Activated T-helper 2 cell treated with anti-CD3 and anti-CD28 coated beads, Interferon-gamma antibody, Interleukin-2, Interleukin-4, amounts not matched to agents 10 μg/mL and 5 μg/mL and 100 μg/mL, durations not matched to agents 14 hours and 24 hours and 36 hours (primary cell): ENCODE data around the gene PTPRN2. TPM values are rescaled to one million over a fixed set of nuclear protein-coding genes. Genes with fewer than 3 reads are reported as not detected.

Source experiments
- DNase-seq: peaks from one replicate; pipeline ENCODE4 v3.0.0; 2021; ENCODE audit warnings: low spot score
- H3K27ac Mint-ChIP-seq: one replicate; pipeline ENCODE4 v1.8.0; 2021; ENCODE audit warnings: mixed read lengths
- H3K27me3 Mint-ChIP-seq: one replicate; pipeline ENCODE4 v1.8.0; 2021; ENCODE audit warnings: low read depth, mixed read lengths
- H3K36me3 Mint-ChIP-seq: one replicate; pipeline ENCODE4 v1.8.0; 2021; ENCODE audit warnings: low read depth, mixed read lengths
- H3K4me1 Mint-ChIP-seq: one replicate; pipeline ENCODE4 v1.8.0; 2021; ENCODE audit warnings: low read depth, mixed read lengths
- H3K4me3 Mint-ChIP-seq: one replicate; pipeline ENCODE4 v1.8.0; 2021; ENCODE audit warnings: low read depth, mild to moderate bottlenecking, moderate library complexity, mixed read lengths
- H3K9me3 Mint-ChIP-seq: one replicate; pipeline ENCODE4 v1.8.0; 2021; ENCODE audit warnings: mixed read lengths
- intact Hi-C: fragments of 100-400 bp; cut with micrococcal nuclease; formaldehyde crosslinking; loops from one replicate; pipeline ENCODE4 v1.15.1; 2023
- total RNA-seq: library from RNA; stranded (reverse); gene quantifications from 2 replicates; pipeline ENCODE4 v1.2.3, GENCODE V29; 2022

The PTPRN2 gene
- total RNA-seq, 1 donor from 2014 or later, result 1.3 TPM

- no peaks in the 10 kb centered on the region for H3K4me1 Mint-ChIP-seq
- intact Hi-C loops, result no loop called here
- no peak overlapping the region for H3K27ac Mint-ChIP-seq
- peaks cover 2% of the 10 kb centered on the region for H3K27me3 Mint-ChIP-seq
- no peak for DNase-seq
- H3K36me3 Mint-ChIP-seq, result no peaks in the 10 kb centered on the region
- H3K9me3 Mint-ChIP-seq, result no peaks in the 10 kb centered on the region
- no peak overlapping the region for H3K4me3 Mint-ChIP-seq
These were observed 624.9 kb downstream of the PTPRN2 start for GRCh38 chr7:157962458-157963306.

DNA sequence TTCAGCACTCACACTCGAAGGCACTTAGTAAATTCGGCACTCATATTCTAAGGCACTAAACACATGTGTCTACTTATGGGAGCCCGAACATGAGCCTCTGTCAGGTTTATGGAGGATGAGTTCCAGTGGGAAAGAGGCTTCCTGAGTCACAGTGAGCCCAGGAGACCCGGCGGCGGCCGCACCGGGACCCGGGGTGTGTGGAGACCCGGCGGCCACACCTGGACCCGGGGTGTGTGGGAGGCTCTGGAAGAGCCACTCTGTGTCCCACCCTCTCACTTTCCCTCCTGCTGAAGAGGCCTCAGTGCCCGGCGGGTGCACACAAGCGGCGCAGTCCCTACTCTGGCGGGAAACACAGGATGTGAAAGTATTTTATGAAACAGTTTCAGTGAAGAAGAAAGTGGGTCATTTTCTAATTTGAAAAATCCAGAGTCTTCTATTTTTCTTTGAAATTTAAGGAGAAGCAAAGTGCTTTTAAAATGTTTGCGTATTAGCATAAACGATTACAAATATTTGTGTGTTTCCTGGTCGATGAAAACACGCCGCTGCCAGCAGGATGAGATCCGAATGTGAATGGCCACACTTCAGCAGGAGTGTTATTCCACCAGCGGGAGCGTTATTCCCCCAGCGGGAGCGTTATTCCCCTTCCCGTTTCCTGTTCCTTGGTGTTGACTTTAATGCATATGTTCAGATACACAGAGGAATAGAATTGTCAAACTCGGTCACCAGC is 625.7 kb downstream of the PTPRN2 start:
- no peaks in the 10 kb centered on the region for H3K4me1 Mint-ChIP-seq
- H3K27me3 Mint-ChIP-seq, result peaks cover 2% of the 10 kb centered on the region
- H3K4me3 Mint-ChIP-seq, result no peak overlapping the region
- no peak overlapping the region for H3K27ac Mint-ChIP-seq
- no peak for DNase-seq
- H3K9me3 Mint-ChIP-seq, result no peaks in the 10 kb centered on the region
- intact Hi-C loops, result no loop called here
- H3K36me3 Mint-ChIP-seq, result no peaks in the 10 kb centered on the region

- Mint-ChIP-seq H3K9me3 (no peaks in the 10 kb centered on the region), H3K4me1 (no peaks in the 10 kb centered on the region), H3K27me3 (peaks cover 2% of the 10 kb centered on the region), H3K4me3 (no peak overlapping the region), H3K36me3 (no peaks in the 10 kb centered on the region), H3K27ac (no peak overlapping the region)
- intact Hi-C loops, result no loop called here
- DNase-seq, result no peak
These were observed 632.1 kb downstream of the PTPRN2 start for GRCh38 chr7:157955348-157955999.

GRCh38 chr7:157954901-157955300 is 632.7 kb downstream of the PTPRN2 start:
- H3K27ac Mint-ChIP-seq, result no peak overlapping the region
- no peaks in the 10 kb centered on the region for H3K36me3 Mint-ChIP-seq
- DNase-seq, result no peak
- intact Hi-C loops, result no loop called here
- no peaks in the 10 kb centered on the region for H3K9me3 Mint-ChIP-seq
- no peaks in the 10 kb centered on the region for H3K27me3 Mint-ChIP-seq
- H3K4me3 Mint-ChIP-seq, result no peak overlapping the region
- no peaks in the 10 kb centered on the region for H3K4me1 Mint-ChIP-seq

- no peaks in the 10 kb centered on the region for H3K9me3 Mint-ChIP-seq
- no peaks in the 10 kb centered on the region for H3K4me1 Mint-ChIP-seq
- intact Hi-C loops, result no loop called here
- no peaks in the 10 kb centered on the region for H3K36me3 Mint-ChIP-seq
- DNase-seq, result no peak
- H3K27me3 Mint-ChIP-seq, result no peaks in the 10 kb centered on the region
- H3K27ac Mint-ChIP-seq, result no peak overlapping the region
- H3K4me3 Mint-ChIP-seq, result no peak overlapping the region
These were observed 634.6 kb downstream of the PTPRN2 start for GRCh38 chr7:157952841-157953645.

- intact Hi-C loops, result no loop called here
- Mint-ChIP-seq H3K27ac (no peak overlapping the region), H3K9me3 (peaks cover 6% of the 10 kb centered on the region), H3K4me3 (no peak overlapping the region), H3K27me3 (no peaks in the 10 kb centered on the region), H3K36me3 (no peaks in the 10 kb centered on the region), H3K4me1 (no peaks in the 10 kb centered on the region)
- DNase-seq, result no peak
These were observed 635.5 kb downstream of the PTPRN2 start for GRCh38 chr7:157952050-157952667.

DNA sequence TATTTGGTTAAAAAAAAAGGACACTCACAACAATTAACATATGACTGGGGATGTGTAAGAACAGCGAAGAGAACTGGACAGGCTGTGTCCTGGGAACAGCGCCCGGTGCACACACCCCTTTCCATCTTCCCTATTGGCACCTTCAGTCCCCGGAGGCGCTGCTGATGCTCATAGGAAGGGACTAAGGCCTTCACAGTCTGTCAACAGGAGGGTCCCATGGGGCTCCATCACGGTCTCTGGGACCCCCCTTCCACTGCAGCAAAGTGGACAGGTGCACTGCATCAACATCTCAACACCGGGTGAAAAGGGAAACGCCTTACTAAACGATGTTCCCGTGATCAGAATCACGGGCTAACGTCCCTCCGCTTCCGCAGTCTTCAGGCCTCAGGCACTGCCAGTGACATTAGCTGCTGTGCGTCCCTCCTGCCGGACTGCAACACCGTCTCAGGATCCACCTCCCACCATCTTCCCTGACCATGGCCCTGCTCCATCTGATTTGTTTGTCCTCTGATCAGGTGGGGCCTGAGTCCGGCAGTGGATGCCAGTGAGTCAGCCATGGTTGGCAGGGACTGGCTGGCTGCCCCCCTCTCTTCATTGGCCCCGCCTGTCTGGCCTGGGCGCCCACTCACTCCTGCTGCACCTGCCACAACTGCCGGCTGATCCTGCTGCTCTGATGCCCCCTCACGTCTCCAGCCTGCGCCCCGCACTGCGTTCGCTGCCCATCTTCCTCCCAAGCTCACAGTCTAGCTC is 636.1 kb downstream of the PTPRN2 start:
- intact Hi-C loops, result no loop called here
- Mint-ChIP-seq H3K27me3 (no peaks in the 10 kb centered on the region), H3K4me1 (no peaks in the 10 kb centered on the region), H3K9me3 (peaks cover 9% of the 10 kb centered on the region), H3K36me3 (no peaks in the 10 kb centered on the region), H3K27ac (no peak overlapping the region), H3K4me3 (no peak overlapping the region)
- DNase-seq, result no peak

GRCh38 chr7:157949711-157950110 is 637.9 kb downstream of the PTPRN2 start:
- no peaks in the 10 kb centered on the region for H3K27me3 Mint-ChIP-seq
- peaks cover 16% of the 10 kb centered on the region for H3K9me3 Mint-ChIP-seq
- H3K4me1 Mint-ChIP-seq, result no peaks in the 10 kb centered on the region
- no peak overlapping the region for H3K4me3 Mint-ChIP-seq
- no peak overlapping the region for H3K27ac Mint-ChIP-seq
- intact Hi-C loops, result no loop called here
- no peaks in the 10 kb centered on the region for H3K36me3 Mint-ChIP-seq
- DNase-seq, result no peak

GRCh38 chr7:157947504-157947903 is 640.1 kb downstream of the PTPRN2 start:
- peaks cover 16% of the 10 kb centered on the region for H3K9me3 Mint-ChIP-seq
- no peak overlapping the region for H3K27ac Mint-ChIP-seq

GRCh38 chr7:157946398-157947060 is 641.1 kb downstream of the PTPRN2 start:
- no peak for DNase-seq

More at GRCh38 chr7:157947504-157947903, 640.1 kb downstream of the PTPRN2 start:
- intact Hi-C loops, result no loop called here
- Mint-ChIP-seq H3K36me3 (no peaks in the 10 kb centered on the region), H3K27me3 (no peaks in the 10 kb centered on the region), H3K4me3 (no peak overlapping the region), H3K4me1 (no peaks in the 10 kb centered on the region)
- DNase-seq, result no peak

GRCh38 chr7:157945401-157945800 is 642.2 kb downstream of the PTPRN2 start:
- no peak overlapping the region for H3K4me3 Mint-ChIP-seq
- intact Hi-C loops, result no loop called here
- no peak for DNase-seq
- no peaks in the 10 kb centered on the region for H3K27me3 Mint-ChIP-seq
- peaks cover 19% of the 10 kb centered on the region for H3K9me3 Mint-ChIP-seq
- no peaks in the 10 kb centered on the region for H3K4me1 Mint-ChIP-seq
- no peaks in the 10 kb centered on the region for H3K36me3 Mint-ChIP-seq
- H3K27ac Mint-ChIP-seq, result no peak overlapping the region

More at GRCh38 chr7:157946398-157947060, 641.1 kb downstream of the PTPRN2 start:
- H3K27me3 Mint-ChIP-seq, result no peaks in the 10 kb centered on the region
- no peak overlapping the region for H3K4me3 Mint-ChIP-seq
- intact Hi-C loops, result no loop called here
- H3K9me3 Mint-ChIP-seq, result peaks cover 16% of the 10 kb centered on the region
- H3K4me1 Mint-ChIP-seq, result no peaks in the 10 kb centered on the region
- no peaks in the 10 kb centered on the region for H3K36me3 Mint-ChIP-seq
- H3K27ac Mint-ChIP-seq, result no peak overlapping the region
